GM23338 (cell line): ENCODE data around the gene STAMBPL1.

ENCODE experiments used
- CREB1 ChIP-seq: fragments of 250-450 bp; sonication (Bioruptor Pico); IDR thresholded peaks from 2 replicates; pipeline ENCODE4 v1.5.0; 2020; ENCODE audit warnings: low read depth, mild to moderate bottlenecking, moderate library complexity
- CTCF ChIP-seq, 2 experiments: fragments of 200-600 bp in 1 of 2; sonication (generic) in 1 of 2; conservative IDR thresholded peaks; 2 replicates each; pipeline versions ENCODE4 v1.5.1 to v1.6.1; 2016 to 2017; ENCODE audit warnings: antibody characterized with exemption in 2 of 2, low read depth in 2 of 2, mild to moderate bottlenecking in 2 of 2, moderate library complexity in 1 of 2
- ETS1 ChIP-seq: IDR thresholded peaks from 2 replicates; pipeline ENCODE4 v1.6.1; 2016; ENCODE audit warnings: antibody characterized with exemption
- EZH2 ChIP-seq: fragments of 200-600 bp; sonication (generic); IDR thresholded peaks from one replicate; pipeline ENCODE4 v1.8.0; 2017; ENCODE audit warnings: antibody characterized with exemption, mild to moderate bottlenecking, low read depth; ENCODE audit not compliant: unreplicated experiment
- EZH2phosphoT487 ChIP-seq: fragments of 200-600 bp; sonication (generic); IDR thresholded peaks from one replicate; pipeline ENCODE4 v1.8.1; 2018; ENCODE audit warnings: antibody characterized with exemption; ENCODE audit not compliant: unreplicated experiment
- POLR2AphosphoS5 ChIP-seq: IDR thresholded peaks from 2 replicates; pipeline ENCODE4 v1.6.1; 2016; ENCODE audit warnings: antibody characterized with exemption, low read depth
- REST ChIP-seq: IDR thresholded peaks from one replicate; pipeline ENCODE4 v1.6.1; 2018; ENCODE audit warnings: antibody characterized with exemption; ENCODE audit not compliant: unreplicated experiment
- STAT1 ChIP-seq: IDR thresholded peaks from one replicate; pipeline ENCODE4 v1.6.1; 2016; ENCODE audit warnings: antibody characterized with exemption; ENCODE audit not compliant: unreplicated experiment
- ZNF331 ChIP-seq: fragments of 250-450 bp; sonication (Bioruptor Pico); IDR thresholded peaks from 2 replicates; pipeline ENCODE4 v1.5.0; 2020; ENCODE audit warnings: low read depth, mild to moderate bottlenecking, moderate library complexity

- no peak for TF ChIP-seq CTCF (conservative IDR thresholded peaks at IDR 0.05; ENCODE audit: low read depth in 2 of 2)
- TF ChIP-seq EZH2phosphoT487, result no peak
- no peak for TF ChIP-seq POLR2AphosphoS5
- no peak for TF ChIP-seq EZH2
- TF ChIP-seq STAT1, result no peak
- no peak for TF ChIP-seq ZNF331
- TF ChIP-seq REST, result no peak
- no peak for TF ChIP-seq CREB1 (CRISPR knock-in tag)
- TF ChIP-seq ETS1, result no peak
Observed at GRCh38 chr10:88943778-88944177, 63.7 kb downstream of the STAMBPL1 start.
